ENCODE measurements around the gene TNFAIP8.

- no peak for TF ChIP-seq POLR2A (IDR thresholded peaks at IDR 0.05)
- TF ChIP-seq POLR2AphosphoS5 (IDR thresholded peaks at IDR 0.05) = no peak
- TF ChIP-seq EP300 (IDR thresholded peaks at IDR 0.05; ENCODE audit: low read depth) = no peak
Measured at GRCh38 chr5:119404033-119404432, 48.2 kb downstream of the TNFAIP8 start.

All from transverse colon (tissue), 3 donors.